IMR-90 (cell line): ENCODE measurements around the gene NCAPD3. TPM values are rescaled to one million over a fixed set of nuclear protein-coding genes. Genes with fewer than 3 reads are reported as not detected.

ENCODE experiments used
- ATAC-seq: fragments of 200-7000 bp; cut with Tn5 transposase; 2 replicates; pipeline ENCODE4 v1.9.1; 2020; ENCODE audit warnings: low read depth, mild to moderate bottlenecking, moderate library complexity
- BruUV-seq: library from RNA; stranded (reverse); fragments of 400-500 nt; replicated peaks from 2 replicates; lab custom pipeline; 2021; lab: Mats Ljungman, UMichigan
- CTCF ChIA-PET: fragments of 300-600 bp; formaldehyde crosslinking; extraction: SDS; loops from one replicate; lab custom pipeline; 2021; ENCODE audit warnings: antibody characterized with exemption; lab: Yijun Ruan, JAX
- POLR2A ChIA-PET: fragments of 300-600 bp; sonication (Branson Sonifier 250); formaldehyde crosslinking; loops from one replicate; lab custom pipeline; 2022; ENCODE audit warnings: antibody characterized with exemption; ENCODE audit not compliant: unreplicated experiment; lab: Charles Lee
- DNase-seq: peaks from one replicate; pipeline ENCODE4 v3.0.0; 2013
- H2AFZ ChIP-seq: replicated peaks from 2 replicates; pipeline ENCODE3; 2013; ENCODE audit warnings: low read length, mild to moderate bottlenecking; ENCODE audit not compliant: poor library complexity
- H2AK5ac ChIP-seq: 2 replicates; pipeline ENCODE4 v1.6.1; 2013; ENCODE audit warnings: low read depth, low read length, inconsistent platforms
- H2AK9ac ChIP-seq: replicated peaks from 2 replicates; pipeline ENCODE3; 2013; ENCODE audit warnings: mild to moderate bottlenecking, low read depth, low read length, moderate library complexity; ENCODE audit not compliant: poor library complexity
- H2BK120ac ChIP-seq: 2 replicates; pipeline ENCODE4 v1.6.1; 2013; ENCODE audit warnings: low read depth, low read length, inconsistent platforms
- H2BK15ac ChIP-seq: 3 replicates; pipeline ENCODE4 v1.6.1; 2013; ENCODE audit warnings: low read depth, low read length, inconsistent platforms
- H2BK20ac ChIP-seq: 2 replicates; pipeline ENCODE4 v1.6.1; 2013; ENCODE audit warnings: low read depth, mild to moderate bottlenecking, inconsistent platforms, low read length, moderate library complexity
- H2BK5ac ChIP-seq: 2 replicates; pipeline ENCODE4 v1.6.1; 2013; ENCODE audit warnings: mild to moderate bottlenecking, low read depth, low read length, inconsistent platforms; ENCODE audit not compliant: poor library complexity, severe bottlenecking
- H3K14ac ChIP-seq: replicated peaks from 2 replicates; pipeline ENCODE4 v1.6.1; 2013; ENCODE audit warnings: low read depth, low read length, inconsistent platforms
- H3K18ac ChIP-seq: 2 replicates; pipeline ENCODE4 v1.6.1; 2013; ENCODE audit warnings: low read depth, low read length, control low read depth
- H3K23ac ChIP-seq: 2 replicates; pipeline ENCODE4 v1.6.1; 2013; ENCODE audit warnings: low read depth, low read length, inconsistent platforms
- H3K27ac ChIP-seq: 2 replicates; pipeline ENCODE4 v1.5.1; 2013; ENCODE audit warnings: mild to moderate bottlenecking, control low read depth, low read length; ENCODE audit not compliant: insufficient read depth
- H3K27me3 ChIP-seq: 2 replicates; pipeline ENCODE4 v1.6.1; 2013; ENCODE audit warnings: low read length; ENCODE audit not compliant: control insufficient read depth, insufficient read depth
- H3K36me3 ChIP-seq: 2 replicates; pipeline ENCODE4 v1.6.1; 2013; ENCODE audit warnings: low read length, mixed read lengths; ENCODE audit not compliant: control insufficient read depth, insufficient read depth
- H3K4ac ChIP-seq: 2 replicates; pipeline ENCODE4 v1.6.1; 2013; ENCODE audit warnings: low read depth, low read length, inconsistent platforms
- H3K4me1 ChIP-seq: 2 replicates; pipeline ENCODE4 v1.6.1; 2013; ENCODE audit warnings: low read length, mixed read lengths; ENCODE audit not compliant: control insufficient read depth, insufficient read depth
- H3K4me2 ChIP-seq: 2 replicates; pipeline ENCODE4 v1.6.1; 2013; ENCODE audit warnings: low read depth, mild to moderate bottlenecking, control low read depth, low read length, moderate library complexity
- H3K4me3 ChIP-seq: 2 replicates; pipeline ENCODE4 v1.5.1; 2013; ENCODE audit warnings: low read depth, mild to moderate bottlenecking, control low read depth, low read length, moderate library complexity; ENCODE audit not compliant: insufficient read depth
- H3K56ac ChIP-seq: 2 replicates; pipeline ENCODE4 v1.6.1; 2013; ENCODE audit warnings: low read length, inconsistent platforms; ENCODE audit not compliant: insufficient read depth; ENCODE audit errors: extremely low read depth
- H3K79me1 ChIP-seq, 2 experiments: 2 replicates each; pipeline ENCODE4 v1.6.1; 2013; ENCODE audit warnings: low read length in 2 of 2, inconsistent platforms in 1 of 2, low read depth in 1 of 2
- H3K9ac ChIP-seq: 2 replicates; pipeline ENCODE4 v1.6.1; 2013; ENCODE audit warnings: low read depth, low read length, control low read depth
- H3K9me1 ChIP-seq: 2 replicates; pipeline ENCODE4 v1.6.1; 2013; ENCODE audit warnings: low read length, inconsistent platforms; ENCODE audit not compliant: insufficient read depth
- H3K9me3 ChIP-seq: 2 replicates; pipeline ENCODE4 v1.6.1; 2013; ENCODE audit warnings: low read length; ENCODE audit not compliant: control insufficient read depth, insufficient read depth
- H4K20me1 ChIP-seq: 2 replicates; pipeline ENCODE4 v1.6.1; 2013; ENCODE audit warnings: low read length, inconsistent platforms; ENCODE audit not compliant: insufficient read depth
- H4K5ac ChIP-seq: 2 replicates; pipeline ENCODE4 v1.6.1; 2013; ENCODE audit warnings: mild to moderate bottlenecking, low read depth, low read length, control low read depth
- H4K8ac ChIP-seq, 2 experiments: 2 replicates each; pipeline ENCODE4 v1.6.1; 2013; ENCODE audit warnings: low read depth in 2 of 2, low read length in 2 of 2, control low read depth in 1 of 2, inconsistent platforms in 1 of 2
- H4K91ac ChIP-seq: 2 replicates; pipeline ENCODE4 v1.6.1; 2013; ENCODE audit warnings: low read depth, low read length, inconsistent platforms; ENCODE audit not compliant: insufficient read depth
- BHLHE40 ChIP-seq: fragments of 150-350 bp; IDR thresholded peaks from 2 replicates; pipeline ENCODE4 v1.6.1; 2016; ENCODE audit warnings: mild to moderate bottlenecking, low read depth, low read length
- CEBPB ChIP-seq: IDR thresholded peaks from 2 replicates; pipeline ENCODE4 v1.6.1; 2012; ENCODE audit warnings: low read depth, low read length, improper control_type of control experiment
- CHD1 ChIP-seq: IDR thresholded peaks from 2 replicates; pipeline ENCODE4 v1.6.1; 2012; ENCODE audit warnings: low read depth, low read length, improper control_type of control experiment
- ELK1 ChIP-seq: fragments of 150-350 bp; IDR thresholded peaks from 2 replicates; pipeline ENCODE4 v1.6.1; 2016; ENCODE audit warnings: low read depth, mild to moderate bottlenecking, low read length, moderate library complexity, borderline replicate concordance
- MAFK ChIP-seq: IDR thresholded peaks from 2 replicates; pipeline ENCODE4 v1.6.1; 2012; ENCODE audit warnings: low read depth, low read length, improper control_type of control experiment
- MAZ ChIP-seq: IDR thresholded peaks from 2 replicates; pipeline ENCODE4 v1.6.1; 2012; ENCODE audit warnings: low read depth, mild to moderate bottlenecking, low read length, improper control_type of control experiment, moderate library complexity, borderline replicate concordance
- MXI1 ChIP-seq: IDR thresholded peaks from 2 replicates; pipeline ENCODE4 v1.6.1; 2012; ENCODE audit warnings: low read depth, mild to moderate bottlenecking, low read length, moderate library complexity, borderline replicate concordance
- NFE2L2 ChIP-seq: fragments of 150-350 bp; IDR thresholded peaks from 2 replicates; pipeline ENCODE4 v1.6.1; 2016; ENCODE audit warnings: low read depth, mild to moderate bottlenecking, low read length
- RAD21 ChIP-seq: IDR thresholded peaks from 2 replicates; pipeline ENCODE4 v1.6.1; 2012; ENCODE audit warnings: low read length, improper control_type of control experiment
- RCOR1 ChIP-seq: IDR thresholded peaks from 2 replicates; pipeline ENCODE4 v1.6.1; 2012; ENCODE audit warnings: mild to moderate bottlenecking, low read length, improper control_type of control experiment; ENCODE audit not compliant: insufficient replicate concordance
- RFX5 ChIP-seq: IDR thresholded peaks from 2 replicates; pipeline ENCODE4 v1.8.0; 2012; ENCODE audit warnings: low read depth, mild to moderate bottlenecking, low read length, moderate library complexity
- SMC3 ChIP-seq: fragments of 150-350 bp; IDR thresholded peaks from 2 replicates; pipeline ENCODE4 v1.6.1; 2016; ENCODE audit warnings: low read depth, mild to moderate bottlenecking, antibody characterized with exemption, low read length, moderate library complexity
- WGBS, 2 experiments: methylation state at CpG; one replicate each; pipeline versions ENCODE4 v1.1.5 to v1.1.7; 2013; ENCODE audit warnings: missing lambda C conversion rate in 2 of 2; ENCODE audit not compliant: insufficient read length in 1 of 2; ENCODE audit errors: extremely low coverage in 2 of 2; 5-methylcytosine and 5-hydroxymethylcytosine counted together
- dilution Hi-C: fragments of 300-500 bp; cut with HindIII; formaldehyde crosslinking; loops from one replicate; pipeline ENCODE4 v1.14.3; 2018; ENCODE audit warnings: low sequenced_read_pairs; ENCODE audit not compliant: unreplicated experiment
- in situ Hi-C: fragments of 300-500 bp; cut with MboI; formaldehyde crosslinking; loops from 3 replicates; pipeline ENCODE4 v1.14.3; 2019; ENCODE audit warnings: low sequenced_read_pairs, inconsistent platforms, mixed read lengths
- intact Hi-C: fragments of 100-400 bp; cut with micrococcal nuclease; formaldehyde crosslinking; loops from 2 replicates; pipeline ENCODE4 v1.10.0; 2022
- polyA plus RNA-seq, 3 experiments: library from polyadenylated mRNA; depleted of rRNA; stranded (reverse); fragments of >200 nt; gene quantifications; 2 replicates each; pipeline ENCODE4 v1.2.3, GENCODE V29; 2012; ENCODE audit warnings: low replicate concordance in 1 of 3
- total RNA-seq: library from RNA; depleted of rRNA; stranded (reverse); fragments of >200 nt; gene quantifications from 2 replicates; pipeline ENCODE4 v1.2.3, GENCODE V29; 2012
- TF ChIP-seq, protein P1 (sequence below): conservative IDR thresholded peaks from 2 replicates; pipeline ENCODE4 v1.5.1; 2012; ENCODE audit warnings: mild to moderate bottlenecking, low read depth, low read length, improper control_type of control experiment

The NCAPD3 gene
- total and polyA plus RNA-seq, 2 of the 4 experiments (the other 2 are of a cell fraction) = 18.0 to 19.2 TPM

GRCh38 chr11:134226806-134227325, 3.1 kb upstream of the NCAPD3 start:
- no TSS peak for BruUV-seq
- H3K4me1 ChIP-seq = peaks cover 3% of the 10 kb centered on the region; the same call in 1 of the 2 replicates
- H2BK5ac ChIP-seq = no peak overlapping the region
- peaks cover 18% of the 10 kb centered on the region for H3K9me1 ChIP-seq
- H3K4ac ChIP-seq = no peak overlapping the region
- H2AK9ac ChIP-seq = no peak overlapping the region
- no peak overlapping the region for H3K56ac ChIP-seq
- H3K9me3 ChIP-seq = no peaks in the 10 kb centered on the region
- H3K27me3 ChIP-seq = no peaks in the 10 kb centered on the region
- H3K4me3 ChIP-seq = no peak overlapping the region
- no peak overlapping the region for H4K5ac ChIP-seq
- no peak overlapping the region for H4K91ac ChIP-seq
- no peak overlapping the region for H3K27ac ChIP-seq
- in situ Hi-C loops (no loop called here), dilution Hi-C loops (no loop called here), intact Hi-C loops (loop anchor here (10.0 kb wide), 2 partner anchors 182 to 302 kb away; no protein-coding TSS in a partner anchor)
- no peak overlapping the region for H2AFZ ChIP-seq
- no peak overlapping the region for H3K9ac ChIP-seq
- no peak overlapping the region for H2AK5ac ChIP-seq
- H3K14ac ChIP-seq = no peak overlapping the region
- peaks cover 2% of the 10 kb centered on the region; the same call in 1 of the 2 replicates for H3K36me3 ChIP-seq
- ATAC-seq = no peak
- H4K8ac ChIP-seq = no peak overlapping the region
- TF ChIP-seq MAFK (no peak), SMC3 (no peak), CHD1 (no peak), RCOR1 (no peak), ELK1 (no peak), CEBPB (no peak), BHLHE40 (no peak), MAZ (no peak), MXI1 (no peak), NFE2L2 (no peak), RFX5 (no peak), RAD21 (no peak)
- TF ChIP-seq, protein P1, sequence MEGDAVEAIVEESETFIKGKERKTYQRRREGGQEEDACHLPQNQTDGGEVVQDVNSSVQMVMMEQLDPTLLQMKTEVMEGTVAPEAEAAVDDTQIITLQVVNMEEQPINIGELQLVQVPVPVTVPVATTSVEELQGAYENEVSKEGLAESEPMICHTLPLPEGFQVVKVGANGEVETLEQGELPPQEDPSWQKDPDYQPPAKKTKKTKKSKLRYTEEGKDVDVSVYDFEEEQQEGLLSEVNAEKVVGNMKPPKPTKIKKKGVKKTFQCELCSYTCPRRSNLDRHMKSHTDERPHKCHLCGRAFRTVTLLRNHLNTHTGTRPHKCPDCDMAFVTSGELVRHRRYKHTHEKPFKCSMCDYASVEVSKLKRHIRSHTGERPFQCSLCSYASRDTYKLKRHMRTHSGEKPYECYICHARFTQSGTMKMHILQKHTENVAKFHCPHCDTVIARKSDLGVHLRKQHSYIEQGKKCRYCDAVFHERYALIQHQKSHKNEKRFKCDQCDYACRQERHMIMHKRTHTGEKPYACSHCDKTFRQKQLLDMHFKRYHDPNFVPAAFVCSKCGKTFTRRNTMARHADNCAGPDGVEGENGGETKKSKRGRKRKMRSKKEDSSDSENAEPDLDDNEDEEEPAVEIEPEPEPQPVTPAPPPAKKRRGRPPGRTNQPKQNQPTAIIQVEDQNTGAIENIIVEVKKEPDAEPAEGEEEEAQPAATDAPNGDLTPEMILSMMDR = no peak
- peak overlapping the region; percentile 10; the same call in 1 of the 2 replicates for H3K4me2 ChIP-seq
- H2BK20ac ChIP-seq = no peak overlapping the region
- H4K20me1 ChIP-seq = peaks cover 31% of the 10 kb centered on the region
- H3K18ac ChIP-seq = no peak overlapping the region
- peak; percentile 3 for DNase-seq
- 80% methylated on average over 1 of the region's 5 CpGs; no CpG with 5 or more reads in 1 of the 2 experiments for WGBS, 2 experiments
- H3K79me1 ChIP-seq = peaks cover 20 to 64% of the 10 kb centered on the region in 2 experiments
- H2BK15ac ChIP-seq = no peak overlapping the region
- H2BK120ac ChIP-seq = no peak overlapping the region
- ChIA-PET CTCF (no interaction called here), POLR2A (no interaction called here)
- no peak overlapping the region for H3K23ac ChIP-seq
